ENCODE measurements around the gene CEACAM5. TPM values are rescaled to one million over a fixed set of nuclear protein-coding genes. Genes with fewer than 3 reads are reported as not detected.
"Not testable (repeated sequence)": the region's sequence is repeated elsewhere in the genome, so short reads cannot be mapped to it uniquely, and the experiment has no call there.

The CEACAM5 gene
- total RNA-seq, 1 donor from 2014 or later, result not detected

DNA sequence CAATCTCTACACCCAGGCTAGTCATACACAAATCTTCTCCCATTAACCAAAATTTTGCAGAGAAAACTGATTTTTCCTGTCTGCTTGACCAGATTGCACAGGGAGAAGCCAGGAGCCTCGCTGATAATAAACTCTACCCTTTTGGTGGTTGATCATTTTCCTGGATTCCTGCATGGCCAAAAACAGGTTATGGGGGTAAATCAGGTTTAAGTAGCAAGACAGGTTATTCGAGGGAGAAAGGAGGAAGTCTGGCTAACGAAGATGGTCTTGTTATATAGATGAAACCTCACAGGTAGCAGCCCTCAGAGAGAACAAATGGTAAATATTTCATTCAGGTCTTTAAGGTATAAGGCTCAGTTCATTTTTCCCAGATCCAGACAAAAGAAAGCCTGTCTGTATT lies 30.9 kb downstream of the CEACAM5 start:
- H3K27ac ChIP-seq (ENCODE audit: low read depth, low read length), result no peak overlapping the region
- H3K9me3 ChIP-seq (ENCODE audit: control insufficient read depth in 3 of 3, low read length in 3 of 3), result no peaks in the 10 kb centered on the region
- H3K4me1 ChIP-seq (ENCODE audit: control insufficient read depth in 3 of 3, insufficient read depth in 3 of 3, low read length in 3 of 3), result no peaks in the 10 kb centered on the region
- H3K36me3 ChIP-seq (ENCODE audit: control insufficient read depth in 3 of 3, insufficient read depth in 3 of 3, low read length in 3 of 3), result no peaks in the 10 kb centered on the region
- peaks cover 0 to 6% (median 0%) of the 10 kb centered on the region in 3 donors for H3K27me3 ChIP-seq (ENCODE audit: control insufficient read depth in 3 of 3, insufficient read depth in 3 of 3, low read length in 3 of 3)
- H3K4me3 ChIP-seq (ENCODE audit: low read length in 3 of 3), result no peak overlapping the region
- H3K9ac ChIP-seq (ENCODE audit: low read depth in 1 of 3, low read length in 3 of 3), result no peak overlapping the region

DNA sequence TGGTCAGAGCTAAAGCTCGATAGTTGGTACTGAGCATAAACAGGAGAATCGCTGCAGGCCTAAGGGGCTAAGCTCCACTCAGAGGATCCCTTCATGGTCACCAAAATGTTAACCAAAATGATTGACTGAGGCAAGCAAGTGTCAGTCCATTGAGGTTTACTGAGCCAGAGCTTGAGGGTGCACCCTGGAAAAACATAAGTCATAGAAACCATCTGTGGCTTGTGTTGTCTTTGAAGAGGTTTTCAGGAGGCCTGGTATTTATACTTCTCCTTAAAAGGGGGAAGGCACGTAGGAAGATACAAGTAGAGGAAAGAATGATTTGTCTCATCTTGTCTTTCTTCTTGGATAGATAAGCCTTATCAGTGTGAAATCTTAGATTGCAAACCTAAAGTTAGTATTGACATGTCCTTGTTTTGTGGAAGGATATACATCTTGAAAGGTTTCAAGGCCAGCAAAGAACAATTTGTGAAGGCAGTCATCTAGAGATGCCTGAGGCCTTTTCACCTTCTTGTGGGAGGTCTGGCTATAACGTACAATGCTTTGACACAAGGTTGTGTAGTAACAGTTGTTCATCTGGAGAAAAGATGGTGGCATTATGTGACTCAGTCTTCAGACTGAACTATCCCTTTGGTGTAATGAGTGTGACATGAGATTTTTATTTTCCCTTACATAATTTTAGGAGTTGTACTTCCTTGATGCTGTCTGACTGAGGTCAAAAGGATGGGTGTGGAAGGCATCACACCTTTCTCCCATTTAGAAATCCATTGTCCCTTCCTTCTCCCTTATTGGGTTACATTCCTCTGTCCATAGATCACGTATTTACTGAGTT lies 32.2 kb downstream of the CEACAM5 start:
- Histone ChIP-seq H3K9me3 (ENCODE audit: control insufficient read depth in 3 of 3, low read length in 3 of 3) (no peaks in the 10 kb centered on the region), H3K36me3 (ENCODE audit: control insufficient read depth in 3 of 3, insufficient read depth in 3 of 3, low read length in 3 of 3) (no peaks in the 10 kb centered on the region), H3K27ac (ENCODE audit: low read depth, low read length) (no peak overlapping the region), H3K4me3 (ENCODE audit: low read length in 3 of 3) (no peak overlapping the region), H3K27me3 (ENCODE audit: control insufficient read depth in 3 of 3, insufficient read depth in 3 of 3, low read length in 3 of 3) (peaks cover 0 to 8% (median 2%) of the 10 kb centered on the region in 3 donors), H3K4me1 (ENCODE audit: control insufficient read depth in 3 of 3, insufficient read depth in 3 of 3, low read length in 3 of 3) (no peaks in the 10 kb centered on the region), H3K9ac (ENCODE audit: low read depth in 1 of 3, low read length in 3 of 3) (no peak overlapping the region)

DNA sequence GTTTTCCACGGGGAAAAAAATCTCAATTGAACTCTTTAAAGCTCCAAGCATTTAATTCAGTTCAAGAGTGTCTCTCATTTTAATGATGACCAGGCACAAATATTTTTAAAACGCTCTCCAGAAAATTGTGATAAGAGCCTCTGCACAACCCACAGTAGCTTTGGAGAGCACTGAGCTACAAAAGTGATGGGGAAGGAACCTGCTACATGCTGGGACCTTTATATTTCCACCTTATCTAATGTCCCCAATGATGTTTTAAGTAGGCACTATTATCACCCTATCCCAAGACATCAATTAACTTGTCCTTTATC lies 32.8 kb downstream of the CEACAM5 start:
- H3K27me3 ChIP-seq (ENCODE audit: control insufficient read depth in 3 of 3, insufficient read depth in 3 of 3, low read length in 3 of 3), result peaks cover 1 to 14% (median 4%) of the 10 kb centered on the region in 3 donors
- H3K36me3 ChIP-seq (ENCODE audit: control insufficient read depth in 3 of 3, insufficient read depth in 3 of 3, low read length in 3 of 3), result no peaks in the 10 kb centered on the region
- no peak overlapping the region for H3K9ac ChIP-seq (ENCODE audit: low read depth in 1 of 3, low read length in 3 of 3)
- no peaks in the 10 kb centered on the region for H3K9me3 ChIP-seq (ENCODE audit: control insufficient read depth in 3 of 3, low read length in 3 of 3)
- H3K4me1 ChIP-seq (ENCODE audit: control insufficient read depth in 3 of 3, insufficient read depth in 3 of 3, low read length in 3 of 3), result no peaks in the 10 kb centered on the region
- H3K4me3 ChIP-seq (ENCODE audit: low read length in 3 of 3), result no peak overlapping the region
- no peak overlapping the region for H3K27ac ChIP-seq (ENCODE audit: low read depth, low read length)

DNA sequence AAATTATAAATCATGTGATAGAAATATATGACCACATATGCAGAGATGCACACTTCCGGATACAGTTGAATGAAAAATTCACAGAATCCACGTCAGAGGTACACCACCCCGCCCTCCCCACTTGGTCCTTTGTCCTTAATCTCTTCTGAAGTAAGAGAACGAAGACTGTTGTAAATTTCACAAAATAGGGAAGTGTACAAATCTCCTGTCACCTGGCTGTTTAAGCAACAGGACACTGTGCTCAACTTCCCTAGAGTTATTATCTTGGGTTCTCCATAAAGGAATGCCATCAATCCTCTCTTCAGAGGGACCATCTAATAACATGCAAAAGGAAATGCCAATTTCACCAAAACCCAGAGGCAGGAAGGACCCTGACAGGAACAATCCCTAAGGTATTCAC lies 36.4 kb downstream of the CEACAM5 start:
- Histone ChIP-seq H3K9me3 (ENCODE audit: control insufficient read depth in 3 of 3, low read length in 3 of 3) (no peaks in the 10 kb centered on the region), H3K9ac (ENCODE audit: low read depth in 1 of 3, low read length in 3 of 3) (no peak overlapping the region), H3K4me1 (ENCODE audit: control insufficient read depth in 3 of 3, insufficient read depth in 3 of 3, low read length in 3 of 3) (no peaks in the 10 kb centered on the region), H3K36me3 (ENCODE audit: control insufficient read depth in 3 of 3, insufficient read depth in 3 of 3, low read length in 3 of 3) (no peaks in the 10 kb centered on the region), H3K4me3 (ENCODE audit: low read length in 3 of 3) (no peak overlapping the region), H3K27me3 (ENCODE audit: control insufficient read depth in 3 of 3, insufficient read depth in 3 of 3, low read length in 3 of 3) (peaks cover 11 to 28% (median 13%) of the 10 kb centered on the region in 3 donors), H3K27ac (ENCODE audit: low read depth, low read length) (no peak overlapping the region)

DNA sequence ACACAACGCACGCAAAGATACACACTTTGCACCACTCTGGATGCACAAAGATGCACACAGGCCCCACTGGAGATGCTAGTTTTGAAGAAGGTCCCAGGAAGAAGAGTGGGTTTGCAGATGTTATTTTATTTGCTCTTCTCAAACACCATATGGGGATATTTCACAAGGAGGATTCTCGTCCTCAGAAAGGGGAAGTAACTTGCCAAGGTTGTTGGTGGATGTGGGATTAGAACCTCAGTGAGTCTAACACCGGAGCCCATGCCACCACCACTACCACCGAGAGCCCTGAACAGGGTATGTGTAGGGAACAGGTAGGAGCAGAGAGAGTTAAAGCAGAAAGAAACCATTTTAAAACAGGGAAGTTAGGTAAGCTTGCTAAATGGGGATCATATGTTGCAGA lies 37.3 kb downstream of the CEACAM5 start:
- Histone ChIP-seq H3K9ac (ENCODE audit: low read depth in 1 of 3, low read length in 3 of 3) (no peak overlapping the region), H3K27ac (ENCODE audit: low read depth, low read length) (no peak overlapping the region), H3K36me3 (ENCODE audit: control insufficient read depth in 3 of 3, insufficient read depth in 3 of 3, low read length in 3 of 3) (no peaks in the 10 kb centered on the region), H3K4me3 (ENCODE audit: low read length in 3 of 3) (no peak overlapping the region), H3K4me1 (ENCODE audit: control insufficient read depth in 3 of 3, insufficient read depth in 3 of 3, low read length in 3 of 3) (no peaks in the 10 kb centered on the region), H3K9me3 (ENCODE audit: control insufficient read depth in 3 of 3, low read length in 3 of 3) (no peaks in the 10 kb centered on the region), H3K27me3 (ENCODE audit: control insufficient read depth in 3 of 3, insufficient read depth in 3 of 3, low read length in 3 of 3) (peaks cover 11 to 28% (median 16%) of the 10 kb centered on the region in 3 donors)

DNA sequence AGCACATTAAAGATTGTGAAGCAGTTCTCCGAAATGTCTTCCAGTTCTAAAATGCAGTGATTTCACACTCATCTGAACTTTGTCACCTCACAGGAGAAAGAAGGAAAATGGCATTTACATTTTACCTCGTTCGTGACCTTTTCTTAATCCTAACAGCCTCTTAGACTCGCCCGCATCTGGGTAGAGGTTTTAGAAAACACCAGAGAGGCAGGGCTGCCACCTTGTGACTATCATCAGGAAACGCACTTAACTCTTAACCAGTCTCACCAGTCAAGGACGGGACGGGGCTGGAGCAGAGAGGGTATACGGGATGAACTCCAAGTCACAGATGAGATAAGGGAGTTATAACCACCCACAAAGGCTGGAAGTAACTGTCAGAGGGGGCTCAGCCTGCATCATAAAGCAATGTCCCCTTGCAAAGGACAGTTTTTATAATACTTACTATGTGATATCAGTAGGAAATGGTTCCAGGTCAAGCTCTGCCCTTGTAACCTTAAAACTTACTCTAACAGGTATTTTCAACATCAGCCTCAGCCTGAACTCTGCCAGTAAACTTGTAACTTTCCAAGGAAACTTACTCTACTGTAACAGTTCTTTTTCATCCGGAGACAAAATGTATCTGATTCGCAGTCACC lies 38.3 kb downstream of the CEACAM5 start:
- Histone ChIP-seq H3K4me3 (ENCODE audit: low read length in 3 of 3) (no peak overlapping the region), H3K4me1 (ENCODE audit: control insufficient read depth in 3 of 3, insufficient read depth in 3 of 3, low read length in 3 of 3) (no peaks in the 10 kb centered on the region), H3K27ac (ENCODE audit: low read depth, low read length) (no peak overlapping the region), H3K9me3 (ENCODE audit: control insufficient read depth in 3 of 3, low read length in 3 of 3) (no peaks in the 10 kb centered on the region), H3K9ac (ENCODE audit: low read depth in 1 of 3, low read length in 3 of 3) (no peak overlapping the region), H3K36me3 (ENCODE audit: control insufficient read depth in 3 of 3, insufficient read depth in 3 of 3, low read length in 3 of 3) (no peaks in the 10 kb centered on the region), H3K27me3 (ENCODE audit: control insufficient read depth in 3 of 3, insufficient read depth in 3 of 3, low read length in 3 of 3) (peaks cover 11 to 34% (median 21%) of the 10 kb centered on the region in 3 donors)

DNA sequence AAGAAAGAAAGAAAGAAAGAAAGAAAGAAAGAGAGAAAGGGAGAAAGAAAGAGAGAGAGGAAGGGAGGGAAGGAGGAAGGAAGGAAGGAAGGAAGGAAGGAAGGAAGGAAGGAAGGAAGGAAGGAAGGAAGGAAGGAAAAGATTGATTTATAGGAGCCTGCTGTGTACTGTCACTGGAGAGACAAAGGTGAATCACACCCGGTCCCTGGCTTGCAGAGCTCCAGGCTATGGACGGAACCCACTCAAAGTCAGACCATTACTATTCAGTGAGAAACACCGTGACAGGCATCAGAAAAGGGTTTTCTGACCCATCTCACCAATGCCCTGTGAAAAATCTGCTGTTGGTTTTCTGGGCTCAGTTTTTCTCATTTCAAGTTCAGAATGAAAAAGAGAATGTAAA lies 39.6 kb downstream of the CEACAM5 start:
- Histone ChIP-seq H3K27ac (ENCODE audit: low read depth, low read length) (no peak overlapping the region), H3K4me3 (ENCODE audit: low read length in 3 of 3) (no peak overlapping the region), H3K9ac (ENCODE audit: low read depth in 1 of 3, low read length in 3 of 3) (no peak overlapping the region), H3K4me1 (ENCODE audit: control insufficient read depth in 3 of 3, insufficient read depth in 3 of 3, low read length in 3 of 3) (no peaks in the 10 kb centered on the region), H3K36me3 (ENCODE audit: control insufficient read depth in 3 of 3, insufficient read depth in 3 of 3, low read length in 3 of 3) (no peaks in the 10 kb centered on the region), H3K27me3 (ENCODE audit: control insufficient read depth in 3 of 3, insufficient read depth in 3 of 3, low read length in 3 of 3) (peaks cover 19 to 43% (median 25%) of the 10 kb centered on the region in 3 donors), H3K9me3 (ENCODE audit: control insufficient read depth in 3 of 3, low read length in 3 of 3) (no peaks in the 10 kb centered on the region)

DNA sequence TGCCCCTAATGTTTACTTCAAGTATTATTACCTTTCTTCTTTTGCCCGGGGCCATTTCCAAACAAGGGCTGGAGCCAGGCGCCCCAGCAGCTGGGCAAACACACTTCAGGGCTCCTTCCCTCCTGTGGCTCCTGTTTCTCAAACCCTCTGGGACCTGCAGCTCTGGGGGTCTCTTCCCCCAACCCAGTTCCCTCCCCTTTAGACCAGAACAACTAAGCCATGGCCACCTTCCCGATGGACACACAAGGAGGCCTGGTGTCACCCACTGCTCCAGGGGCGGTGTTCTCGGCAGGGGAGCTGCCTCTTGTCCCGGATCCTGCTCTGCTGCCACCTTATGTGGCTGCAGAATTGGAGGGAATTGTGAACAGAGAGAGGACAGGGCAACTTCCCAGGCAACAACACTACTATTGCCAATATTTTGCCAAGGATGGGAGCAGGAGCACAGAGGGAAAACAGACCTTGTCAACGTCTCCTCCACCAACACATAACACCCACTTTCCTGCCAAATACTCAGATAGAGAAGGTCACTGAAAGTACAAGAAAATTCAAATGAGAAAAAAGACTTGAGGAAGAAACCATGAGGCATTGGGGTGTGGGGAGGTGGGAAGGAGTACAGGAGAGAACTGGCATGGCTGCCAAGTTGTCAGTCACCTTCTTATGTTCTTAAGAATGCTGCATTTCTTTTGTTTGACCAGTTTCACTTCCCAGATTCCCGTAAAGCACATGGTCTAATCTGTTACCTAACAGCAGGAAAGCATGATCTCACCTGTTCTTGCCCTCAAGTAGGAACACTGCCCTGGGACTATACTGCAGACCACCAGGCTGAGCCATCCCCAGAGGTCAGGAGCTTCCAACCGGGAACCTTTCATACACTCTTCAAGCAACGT lies 42.1 kb downstream of the CEACAM5 start:
- H3K27me3 ChIP-seq (ENCODE audit: control insufficient read depth in 3 of 3, insufficient read depth in 3 of 3, low read length in 3 of 3), result peaks cover 23 to 36% (median 24%) of the 10 kb centered on the region in 3 donors
- H3K4me1 ChIP-seq (ENCODE audit: control insufficient read depth in 3 of 3, insufficient read depth in 3 of 3, low read length in 3 of 3); H3K9ac ChIP-seq (ENCODE audit: low read depth in 1 of 3, low read length in 3 of 3); H3K27ac ChIP-seq (ENCODE audit: low read depth, low read length); H3K36me3 ChIP-seq (ENCODE audit: control insufficient read depth in 3 of 3, insufficient read depth in 3 of 3, low read length in 3 of 3); H3K4me3 ChIP-seq (ENCODE audit: low read length in 3 of 3); H3K9me3 ChIP-seq (ENCODE audit: control insufficient read depth in 3 of 3, low read length in 3 of 3): not testable (repeated sequence)

DNA sequence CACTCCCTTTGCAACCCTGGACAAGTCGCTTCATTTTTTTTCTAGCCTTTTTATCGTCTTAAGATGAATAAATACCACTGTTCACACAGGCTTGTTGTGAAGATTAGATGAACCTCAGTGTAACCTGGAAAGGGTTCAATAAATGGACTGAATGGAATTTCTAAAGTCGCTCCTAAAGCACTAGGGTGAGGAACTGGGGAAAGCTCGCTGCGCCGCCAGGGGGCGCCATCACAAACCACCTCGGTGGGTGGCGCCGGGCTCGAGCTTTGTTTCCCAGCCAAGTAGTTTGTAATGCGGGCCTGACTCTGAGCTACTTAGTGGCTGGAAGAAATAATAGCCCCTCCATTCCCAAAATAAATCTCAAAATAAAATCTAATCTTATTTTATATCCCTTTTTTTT lies 44.7 kb downstream of the CEACAM5 start:
- Histone ChIP-seq H3K4me3 (ENCODE audit: low read length in 3 of 3) (no peak overlapping the region), H3K36me3 (ENCODE audit: control insufficient read depth in 3 of 3, insufficient read depth in 3 of 3, low read length in 3 of 3) (no peaks in the 10 kb centered on the region), H3K9ac (ENCODE audit: low read depth in 1 of 3, low read length in 3 of 3) (no peak overlapping the region), H3K27me3 (ENCODE audit: control insufficient read depth in 3 of 3, insufficient read depth in 3 of 3, low read length in 3 of 3) (peaks cover 12 to 23% (median 13%) of the 10 kb centered on the region in 3 donors), H3K4me1 (ENCODE audit: control insufficient read depth in 3 of 3, insufficient read depth in 3 of 3, low read length in 3 of 3) (no peaks in the 10 kb centered on the region), H3K9me3 (ENCODE audit: control insufficient read depth in 3 of 3, low read length in 3 of 3) (no peaks in the 10 kb centered on the region), H3K27ac (ENCODE audit: low read depth, low read length) (no peak overlapping the region)

All from skeletal muscle tissue (tissue), 4 donors.